SK-N-SH treated with all-trans-retinoic acid at 6 μM for 48 hours (cell line): ENCODE measurements around the gene TRAPPC3.

Experiments used
- ATAC-seq: fragments of 200-7000 bp; cut with Tn5 transposase; 3 replicates; pipeline ENCODE4 v1.9.1; 2020; ENCODE audit warnings: mild to moderate bottlenecking, moderate library complexity
- ARNTL ChIP-seq: fragments of 450-650 bp; formaldehyde crosslinking; IDR thresholded peaks from 2 replicates; pipeline ENCODE4 v1.5.0; 2020; ENCODE audit warnings: low read depth, mild to moderate bottlenecking, moderate library complexity, borderline replicate concordance
- BACH2 ChIP-seq: fragments of 250-450 bp; sonication (Bioruptor Pico); IDR thresholded peaks from 2 replicates; pipeline ENCODE4 v1.9.0; 2021; ENCODE audit warnings: mild to moderate bottlenecking, borderline replicate concordance
- CREB5 ChIP-seq: fragments of 250-450 bp; sonication (Bioruptor Pico); IDR thresholded peaks from 2 replicates; pipeline ENCODE4 v1.5.1; 2020; ENCODE audit warnings: low read depth, mild to moderate bottlenecking, moderate library complexity
- CSDC2 ChIP-seq: fragments of 250-450 bp; sonication (Bioruptor Pico); IDR thresholded peaks from 2 replicates; pipeline ENCODE4 v1.5.0; 2020; ENCODE audit warnings: mild to moderate bottlenecking, moderate library complexity
- ESRRG ChIP-seq: fragments of 250-450 bp; sonication (Bioruptor Pico); IDR thresholded peaks from 2 replicates; pipeline ENCODE4 v1.6.1; 2021; ENCODE audit warnings: mild to moderate bottlenecking
- GLIS3 ChIP-seq: fragments of 250-450 bp; sonication (Bioruptor Pico); IDR thresholded peaks from 2 replicates; pipeline ENCODE4 v1.5.0; 2020; ENCODE audit warnings: mild to moderate bottlenecking, moderate library complexity
- ISL1 ChIP-seq: fragments of 250-450 bp; sonication (Bioruptor Pico); IDR thresholded peaks from 2 replicates; pipeline ENCODE4 v2.1.2; 2022; ENCODE audit warnings: mild to moderate bottlenecking, moderate library complexity
- PATZ1 ChIP-seq: fragments of 250-450 bp; sonication (Bioruptor Pico); IDR thresholded peaks from 2 replicates; pipeline ENCODE4 v1.8.0; 2020; ENCODE audit warnings: mild to moderate bottlenecking, moderate library complexity, borderline replicate concordance
- POU6F1 ChIP-seq: fragments of 250-450 bp; sonication (Bioruptor Pico); IDR thresholded peaks from 2 replicates; pipeline ENCODE4 v1.8.0; 2021; ENCODE audit warnings: low read depth, mild to moderate bottlenecking, moderate library complexity, borderline replicate concordance
- PPARA ChIP-seq: fragments of 250-450 bp; sonication (Bioruptor Pico); IDR thresholded peaks from 2 replicates; pipeline ENCODE4 v1.5.0; 2020; ENCODE audit warnings: mild to moderate bottlenecking, borderline replicate concordance
- RARB ChIP-seq: fragments of 250-450 bp; sonication (Bioruptor Pico); IDR thresholded peaks from 2 replicates; pipeline ENCODE4 v1.8.0; 2021; ENCODE audit warnings: mild to moderate bottlenecking, moderate library complexity
- TCF4 ChIP-seq: fragments of 250-450 bp; sonication (Bioruptor Pico); IDR thresholded peaks from 2 replicates; pipeline ENCODE4 v1.8.0; 2021; ENCODE audit warnings: mild to moderate bottlenecking, moderate library complexity, borderline replicate concordance
- ZC3H10 ChIP-seq: fragments of 250-450 bp; sonication (Bioruptor Pico); IDR thresholded peaks from 2 replicates; pipeline ENCODE4 v1.5.1; 2021; ENCODE audit warnings: mild to moderate bottlenecking, moderate library complexity
- ZFP3 ChIP-seq: fragments of 250-450 bp; sonication (Bioruptor Pico); IDR thresholded peaks from 2 replicates; pipeline ENCODE4 v1.5.0; 2020; ENCODE audit warnings: mild to moderate bottlenecking, moderate library complexity
- ZFP30 ChIP-seq: fragments of 450-650 bp; formaldehyde crosslinking; IDR thresholded peaks from 2 replicates; pipeline ENCODE4 v1.5.0; 2022; ENCODE audit warnings: mild to moderate bottlenecking, moderate library complexity
- ZNF565 ChIP-seq: fragments of 450-650 bp; formaldehyde crosslinking; conservative IDR thresholded peaks from 2 replicates; pipeline ENCODE4 v1.5.0; 2020; ENCODE audit warnings: low read depth, mild to moderate bottlenecking, moderate library complexity
- ZNF70 ChIP-seq: fragments of 450-650 bp; formaldehyde crosslinking; IDR thresholded peaks from 2 replicates; pipeline ENCODE4 v1.5.0; 2020; ENCODE audit warnings: mild to moderate bottlenecking, moderate library complexity
- ZNF8 ChIP-seq: fragments of 450-650 bp; formaldehyde crosslinking; IDR thresholded peaks from 2 replicates; pipeline ENCODE4 v1.5.0; 2020; ENCODE audit warnings: mild to moderate bottlenecking, moderate library complexity
- TF ChIP-seq, protein P1 (sequence below): fragments of 250-450 bp; sonication (Bioruptor Pico); IDR thresholded peaks from 2 replicates; pipeline ENCODE4 v1.5.0; 2020; ENCODE audit warnings: mild to moderate bottlenecking, moderate library complexity
- TF ChIP-seq, protein P2 (sequence below): fragments of 250-450 bp; sonication (Bioruptor Pico); IDR thresholded peaks from 2 replicates; pipeline ENCODE4 v1.5.1; 2021; ENCODE audit warnings: mild to moderate bottlenecking, moderate library complexity

The TRAPPC3 gene

DNA sequence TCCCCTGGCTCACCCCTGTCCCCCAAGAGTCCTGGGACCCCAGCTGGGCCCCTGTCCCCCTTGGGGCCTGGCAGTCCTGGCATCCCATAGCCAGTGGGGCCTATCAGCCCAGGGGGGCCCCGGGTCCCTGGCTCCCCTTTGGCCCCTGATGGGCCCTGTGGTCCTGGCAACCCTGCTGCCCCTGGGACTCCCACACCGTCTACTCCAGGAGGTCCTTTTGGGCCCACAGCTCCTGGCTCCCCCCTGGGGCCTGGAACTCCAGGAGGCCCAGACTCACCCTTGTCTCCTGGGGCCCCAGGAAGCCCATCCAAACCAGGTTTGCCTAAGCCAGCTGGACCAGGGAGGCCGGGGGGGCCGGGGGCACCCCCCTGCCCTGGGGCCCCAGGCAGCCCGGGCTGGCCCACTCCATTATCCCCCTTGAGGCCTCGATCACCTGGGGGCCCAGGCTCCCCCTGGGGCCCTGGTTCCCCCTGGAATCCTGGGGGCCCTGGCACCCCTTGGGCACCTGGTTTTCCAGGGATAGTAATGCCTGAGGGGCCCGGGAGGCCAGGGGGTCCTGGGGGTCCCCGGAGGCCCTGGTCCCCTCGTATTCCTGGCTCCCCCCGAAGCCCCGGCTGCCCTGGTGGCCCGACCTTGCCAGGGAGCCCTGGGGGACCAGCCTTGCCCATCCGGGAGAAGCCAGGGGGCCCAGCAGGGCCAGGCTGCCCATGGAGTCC is 50.5 kb downstream of the TRAPPC3 start:
- ATAC-seq: no peak
- TF ChIP-seq ISL1 (CRISPR knock-in tag) (no peak), ZC3H10 (CRISPR knock-in tag) (no peak), RARB (CRISPR knock-in tag) (no peak), PPARA (no peak), PATZ1 (no peak), GLIS3 (CRISPR knock-in tag) (no peak)
- TF ChIP-seq, all 23 proteins: peak for 0

GRCh38 chr1:36097693-36098585 is 51.3 kb downstream of the TRAPPC3 start:
- TF ChIP-seq ZNF8 (CRISPR knock-in tag) (no peak), ZNF565 (CRISPR knock-in tag) (no peak), CREB5 (no peak), ZC3H10 (CRISPR knock-in tag) (no peak), PATZ1 (no peak), ZFP30 (CRISPR knock-in tag) (no peak), CSDC2 (CRISPR knock-in tag) (no peak), ESRRG (CRISPR knock-in tag) (no peak), RARB (CRISPR knock-in tag) (no peak), PPARA (no peak), ARNTL (CRISPR knock-in tag) (no peak), GLIS3 (CRISPR knock-in tag) (no peak), ISL1 (CRISPR knock-in tag) (no peak), ZNF70 (CRISPR knock-in tag) (no peak), BACH2 (CRISPR knock-in tag) (no peak), POU6F1 (CRISPR knock-in tag) (no peak), TCF4 (CRISPR knock-in tag) (no peak), ZFP3 (CRISPR knock-in tag) (no peak)
- TF ChIP-seq, protein P1, sequence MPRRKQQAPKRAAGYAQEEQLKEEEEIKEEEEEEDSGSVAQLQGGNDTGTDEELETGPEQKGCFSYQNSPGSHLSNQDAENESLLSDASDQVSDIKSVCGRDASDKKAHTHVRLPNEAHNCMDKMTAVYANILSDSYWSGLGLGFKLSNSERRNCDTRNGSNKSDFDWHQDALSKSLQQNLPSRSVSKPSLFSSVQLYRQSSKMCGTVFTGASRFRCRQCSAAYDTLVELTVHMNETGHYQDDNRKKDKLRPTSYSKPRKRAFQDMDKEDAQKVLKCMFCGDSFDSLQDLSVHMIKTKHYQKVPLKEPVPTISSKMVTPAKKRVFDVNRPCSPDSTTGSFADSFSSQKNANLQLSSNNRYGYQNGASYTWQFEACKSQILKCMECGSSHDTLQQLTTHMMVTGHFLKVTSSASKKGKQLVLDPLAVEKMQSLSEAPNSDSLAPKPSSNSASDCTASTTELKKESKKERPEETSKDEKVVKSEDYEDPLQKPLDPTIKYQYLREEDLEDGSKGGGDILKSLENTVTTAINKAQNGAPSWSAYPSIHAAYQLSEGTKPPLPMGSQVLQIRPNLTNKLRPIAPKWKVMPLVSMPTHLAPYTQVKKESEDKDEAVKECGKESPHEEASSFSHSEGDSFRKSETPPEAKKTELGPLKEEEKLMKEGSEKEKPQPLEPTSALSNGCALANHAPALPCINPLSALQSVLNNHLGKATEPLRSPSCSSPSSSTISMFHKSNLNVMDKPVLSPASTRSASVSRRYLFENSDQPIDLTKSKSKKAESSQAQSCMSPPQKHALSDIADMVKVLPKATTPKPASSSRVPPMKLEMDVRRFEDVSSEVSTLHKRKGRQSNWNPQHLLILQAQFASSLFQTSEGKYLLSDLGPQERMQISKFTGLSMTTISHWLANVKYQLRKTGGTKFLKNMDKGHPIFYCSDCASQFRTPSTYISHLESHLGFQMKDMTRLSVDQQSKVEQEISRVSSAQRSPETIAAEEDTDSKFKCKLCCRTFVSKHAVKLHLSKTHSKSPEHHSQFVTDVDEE (CRISPR knock-in tag): no peak
- TF ChIP-seq, protein P2, sequence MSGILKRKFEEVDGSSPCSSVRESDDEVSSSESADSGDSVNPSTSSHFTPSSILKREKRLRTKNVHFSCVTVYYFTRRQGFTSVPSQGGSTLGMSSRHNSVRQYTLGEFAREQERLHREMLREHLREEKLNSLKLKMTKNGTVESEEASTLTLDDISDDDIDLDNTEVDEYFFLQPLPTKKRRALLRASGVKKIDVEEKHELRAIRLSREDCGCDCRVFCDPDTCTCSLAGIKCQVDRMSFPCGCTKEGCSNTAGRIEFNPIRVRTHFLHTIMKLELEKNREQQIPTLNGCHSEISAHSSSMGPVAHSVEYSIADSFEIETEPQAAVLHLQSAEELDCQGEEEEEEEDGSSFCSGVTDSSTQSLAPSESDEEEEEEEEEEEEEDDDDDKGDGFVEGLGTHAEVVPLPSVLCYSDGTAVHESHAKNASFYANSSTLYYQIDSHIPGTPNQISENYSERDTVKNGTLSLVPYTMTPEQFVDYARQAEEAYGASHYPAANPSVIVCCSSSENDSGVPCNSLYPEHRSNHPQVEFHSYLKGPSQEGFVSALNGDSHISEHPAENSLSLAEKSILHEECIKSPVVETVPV (CRISPR knock-in tag): no peak
- ATAC-seq: no peak
